Measurements from ENCODE around the gene PHC1.
"Not testable (repeated sequence)": the region's sequence is repeated elsewhere in the genome, so short reads cannot be mapped to it uniquely, and the experiment has no call there.

The PHC1 gene

DNA sequence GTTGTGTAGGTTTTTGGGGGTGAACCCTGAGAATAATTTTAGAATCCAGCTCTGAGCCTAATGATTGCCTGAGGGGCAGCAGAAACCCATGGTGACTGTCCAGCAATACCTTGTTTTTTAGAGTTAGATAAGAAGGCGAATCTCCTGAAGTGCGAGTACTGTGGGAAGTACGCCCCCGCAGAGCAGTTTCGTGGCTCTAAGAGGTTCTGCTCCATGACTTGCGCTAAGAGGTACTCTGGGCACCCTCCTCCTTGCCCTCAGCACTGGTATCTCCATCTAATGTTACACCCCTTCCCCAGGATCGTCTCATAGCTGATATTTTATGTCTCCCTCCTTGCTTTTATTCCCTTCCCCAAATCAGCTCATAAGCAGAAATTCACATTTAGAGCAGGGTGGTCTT is 22.4 kb downstream of the PHC1 start:
- H3K27ac ChIP-seq = no peak overlapping the region
- no peaks in the 10 kb centered on the region for H3K4me1 ChIP-seq
- H3K36me3 ChIP-seq = peaks cover 39 to 76% (median 60%) of the 10 kb centered on the region in 3 donors
- DNase-seq = no peak
- intact Hi-C loops (cut with DNase I; ENCODE audit: low total_unique reads) = no loop called here
- TF ChIP-seq, protein P1, sequence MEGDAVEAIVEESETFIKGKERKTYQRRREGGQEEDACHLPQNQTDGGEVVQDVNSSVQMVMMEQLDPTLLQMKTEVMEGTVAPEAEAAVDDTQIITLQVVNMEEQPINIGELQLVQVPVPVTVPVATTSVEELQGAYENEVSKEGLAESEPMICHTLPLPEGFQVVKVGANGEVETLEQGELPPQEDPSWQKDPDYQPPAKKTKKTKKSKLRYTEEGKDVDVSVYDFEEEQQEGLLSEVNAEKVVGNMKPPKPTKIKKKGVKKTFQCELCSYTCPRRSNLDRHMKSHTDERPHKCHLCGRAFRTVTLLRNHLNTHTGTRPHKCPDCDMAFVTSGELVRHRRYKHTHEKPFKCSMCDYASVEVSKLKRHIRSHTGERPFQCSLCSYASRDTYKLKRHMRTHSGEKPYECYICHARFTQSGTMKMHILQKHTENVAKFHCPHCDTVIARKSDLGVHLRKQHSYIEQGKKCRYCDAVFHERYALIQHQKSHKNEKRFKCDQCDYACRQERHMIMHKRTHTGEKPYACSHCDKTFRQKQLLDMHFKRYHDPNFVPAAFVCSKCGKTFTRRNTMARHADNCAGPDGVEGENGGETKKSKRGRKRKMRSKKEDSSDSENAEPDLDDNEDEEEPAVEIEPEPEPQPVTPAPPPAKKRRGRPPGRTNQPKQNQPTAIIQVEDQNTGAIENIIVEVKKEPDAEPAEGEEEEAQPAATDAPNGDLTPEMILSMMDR (IDR thresholded peaks at IDR 0.05) = no peak
- H3K4me3 ChIP-seq = no peak overlapping the region
- H3K9me3 ChIP-seq = no peaks in the 10 kb centered on the region
- H3K27me3 ChIP-seq = no peaks in the 10 kb centered on the region

DNA sequence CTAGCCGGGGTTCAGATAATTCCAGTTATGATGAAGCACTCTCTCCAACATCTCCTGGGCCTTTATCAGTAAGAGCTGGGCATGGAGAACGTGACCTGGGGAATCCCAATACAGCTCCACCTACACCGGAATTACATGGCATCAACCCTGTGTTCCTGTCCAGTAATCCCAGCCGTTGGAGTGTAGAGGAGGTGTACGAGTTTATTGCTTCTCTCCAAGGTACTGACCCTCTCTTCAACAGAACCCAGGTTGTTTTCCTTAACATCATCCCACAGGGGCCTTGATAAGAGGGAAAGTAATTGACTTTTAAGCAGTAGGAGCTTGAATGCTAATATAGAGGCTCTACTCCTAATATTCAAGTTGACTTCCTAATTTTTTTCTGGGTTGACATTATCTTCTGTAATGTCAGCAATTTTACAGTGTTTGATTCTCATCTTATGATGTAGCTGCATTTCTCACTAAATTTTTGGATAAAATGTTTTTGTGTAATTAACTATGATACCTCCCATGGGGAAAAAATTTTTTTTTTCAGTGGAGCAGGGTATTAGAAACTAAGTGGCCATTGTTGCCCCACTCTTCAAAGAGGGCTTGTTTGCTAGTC is 23.6 kb downstream of the PHC1 start:
- H3K4me1 ChIP-seq; H3K9me3 ChIP-seq; DNase-seq; H3K27ac ChIP-seq; H3K27me3 ChIP-seq; intact Hi-C loops (cut with DNase I; ENCODE audit: low total_unique reads); H3K4me3 ChIP-seq: not testable (repeated sequence)
- H3K36me3 ChIP-seq = peaks cover 50 to 80% (median 69%) of the 10 kb centered on the region in 3 donors

GRCh38 chr12:8941691-8942478 is 27.6 kb downstream of the PHC1 start:
- Histone ChIP-seq H3K4me3 (no peak overlapping the region), H3K27ac (no peak overlapping the region), H3K4me1 (peaks cover 0 to 2% (median 0%) of the 10 kb centered on the region in 4 donors), H3K27me3 (no peaks in the 10 kb centered on the region), H3K9me3 (no peaks in the 10 kb centered on the region), H3K36me3 (peaks cover 59 to 78% (median 66%) of the 10 kb centered on the region in 3 donors)
- intact Hi-C loops (cut with DNase I; ENCODE audit: low total_unique reads) = no loop called here
- no peak for DNase-seq
- TF ChIP-seq, protein P1 (IDR thresholded peaks at IDR 0.05) = no peak

DNA sequence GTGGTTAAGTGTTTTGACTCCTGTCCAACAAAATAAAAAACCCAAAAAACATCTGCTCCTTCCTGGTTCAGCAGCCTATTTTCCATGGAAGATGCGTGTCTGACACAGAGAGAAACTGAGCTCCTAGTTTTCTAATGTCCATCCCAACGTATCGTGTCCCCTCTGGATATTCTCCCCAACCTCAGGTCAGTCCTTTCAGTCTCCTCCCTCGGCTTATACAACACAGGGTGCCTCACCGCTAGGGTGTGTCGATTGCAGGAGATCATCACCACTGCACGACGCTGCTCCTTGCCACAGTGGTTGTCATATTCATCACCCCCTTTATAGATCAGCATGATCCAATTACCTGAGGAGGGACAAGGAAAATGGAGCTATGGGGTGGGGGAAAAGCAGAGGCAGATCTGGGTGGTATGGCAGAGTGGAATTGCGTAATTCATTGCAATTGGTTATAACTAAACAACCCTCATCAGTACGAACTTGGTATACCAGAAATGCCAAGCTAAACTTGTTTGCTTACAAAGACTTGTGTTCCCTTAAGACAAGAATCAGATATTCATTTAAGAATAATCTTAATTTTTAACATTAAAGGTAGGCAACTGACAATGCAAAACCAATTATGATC is 29.4 kb downstream of the PHC1 start:
- Histone ChIP-seq H3K4me3 (no peak overlapping the region), H3K27me3 (no peaks in the 10 kb centered on the region), H3K9me3 (no peaks in the 10 kb centered on the region), H3K27ac (no peak overlapping the region), H3K36me3 (peaks cover 44 to 60% (median 51%) of the 10 kb centered on the region in 3 donors), H3K4me1 (peaks cover 0 to 20% (median 16%) of the 10 kb centered on the region in 4 donors)
- no peak for DNase-seq
- intact Hi-C loops (cut with DNase I; ENCODE audit: low total_unique reads) = no loop called here
- TF ChIP-seq, protein P1 (IDR thresholded peaks at IDR 0.05) = no peak

DNA sequence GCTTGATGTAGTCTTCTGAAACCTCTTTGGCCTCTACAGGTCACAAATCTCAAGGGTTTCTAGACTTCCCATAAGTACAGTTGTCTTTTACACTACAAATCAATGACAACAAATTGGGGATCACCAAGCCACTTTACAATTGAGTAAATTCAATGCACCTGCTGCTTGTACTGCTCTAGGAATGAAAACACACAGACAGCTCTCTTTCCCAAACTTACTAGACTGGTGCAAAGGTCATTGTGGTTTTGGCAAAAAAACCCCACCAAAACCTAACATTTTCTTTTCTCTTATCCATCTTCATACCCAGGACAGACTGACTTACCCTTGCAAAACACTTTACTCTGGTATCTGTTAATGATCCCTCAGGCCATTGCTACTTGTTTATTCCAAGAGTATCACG is 32.4 kb downstream of the PHC1 start:
- H3K9me3 ChIP-seq = no peaks in the 10 kb centered on the region
- H3K4me1 ChIP-seq = peaks cover 0 to 28% (median 20%) of the 10 kb centered on the region in 4 donors
- intact Hi-C loops (cut with DNase I; ENCODE audit: low total_unique reads) = loop anchor here (5.0 kb wide), 1 partner anchor 116 kb away; no protein-coding TSS in a partner anchor
- no peaks in the 10 kb centered on the region for H3K27me3 ChIP-seq
- H3K27ac ChIP-seq = no peak overlapping the region
- peaks cover 36 to 49% (median 45%) of the 10 kb centered on the region in 3 donors for H3K36me3 ChIP-seq
- no peak for DNase-seq
- TF ChIP-seq, protein P1 (IDR thresholded peaks at IDR 0.05) = no peak
- H3K4me3 ChIP-seq = no peak overlapping the region

GRCh38 chr12:8947737-8948136 is 33.4 kb downstream of the PHC1 start:
- H3K4me1 ChIP-seq = peaks cover 0 to 28% (median 20%) of the 10 kb centered on the region in 4 donors
- no peak overlapping the region for H3K27ac ChIP-seq
- H3K9me3 ChIP-seq = no peaks in the 10 kb centered on the region
- H3K36me3 ChIP-seq = peaks cover 26 to 39% (median 35%) of the 10 kb centered on the region in 3 donors
- intact Hi-C loops (cut with DNase I; ENCODE audit: low total_unique reads) = loop anchor here (5.0 kb wide), 1 partner anchor 115 kb away; no protein-coding TSS in a partner anchor
- H3K4me3 ChIP-seq = no peak overlapping the region
- TF ChIP-seq, protein P1 (IDR thresholded peaks at IDR 0.05) = no peak
- no peak for DNase-seq
- no peaks in the 10 kb centered on the region for H3K27me3 ChIP-seq

Data from tibial artery (tissue), 4 donors.